PC-3 (cell line): ENCODE data around the gene VAMP7. TPM values are rescaled to one million over a fixed set of nuclear protein-coding genes. Genes with fewer than 3 reads are reported as not detected.

Experiments used
- ATAC-seq: fragments of 200-7000 bp; cut with Tn5 transposase; 2 replicates; pipeline ENCODE4 v1.9.1; 2020; ENCODE audit warnings: mild to moderate bottlenecking, moderate library complexity
- BruUV-seq: library from RNA; stranded (reverse); fragments of 400-500 nt; replicated peaks from 2 replicates; lab custom pipeline; 2021; lab: Mats Ljungman, UMichigan
- CTCF ChIA-PET: fragments of 300-600 bp; sonication (Branson Sonifier 250); formaldehyde crosslinking; loops from one replicate; lab custom pipeline; 2022; ENCODE audit warnings: antibody characterized with exemption; lab: Charles Lee
- POLR2A ChIA-PET: fragments of 300-600 bp; sonication (Branson Sonifier 250); formaldehyde crosslinking; loops from one replicate; lab custom pipeline; 2022; ENCODE audit warnings: antibody characterized with exemption; ENCODE audit not compliant: unreplicated experiment; lab: Charles Lee
- DNase-seq: peaks from one replicate; pipeline ENCODE4 v3.0.0-alpha.2; 2015
- H2AFZ ChIP-seq: fragments of 300-600 bp; sonication (generic); 2 replicates; pipeline ENCODE4 v1.6.0; 2016; ENCODE audit warnings: antibody characterized with exemption, low read length
- H3F3A ChIP-seq: fragments of 300-600 bp; sonication (generic); one replicate; pipeline ENCODE4 v1.6.0; 2017; ENCODE audit warnings: antibody characterized with exemption, low read length, control low read depth, mild to moderate bottlenecking; ENCODE audit not compliant: unreplicated experiment
- H3K27ac ChIP-seq: fragments of 300-600 bp; sonication (generic); 2 replicates; pipeline ENCODE4 v1.5.1; 2016; ENCODE audit warnings: mild to moderate bottlenecking, low read length
- H3K27me3 ChIP-seq: fragments of 300-600 bp; sonication (generic); 2 replicates; pipeline ENCODE4 v1.6.1; 2016; ENCODE audit warnings: low read length, mixed read lengths
- H3K36me3 ChIP-seq: fragments of 300-600 bp; sonication (generic); 2 replicates; pipeline ENCODE4 v1.6.1; 2016; ENCODE audit warnings: low read depth, mixed run types, low read length, mixed read lengths
- H3K4me1 ChIP-seq: fragments of 300-600 bp; sonication (generic); 2 replicates; pipeline ENCODE4 v1.5.1; 2016; ENCODE audit warnings: low read length; ENCODE audit not compliant: insufficient read depth
- H3K4me2 ChIP-seq: fragments of 300-600 bp; sonication (generic); 2 replicates; pipeline ENCODE4 v1.6.0; 2016; ENCODE audit warnings: low read length
- H3K4me3 ChIP-seq: fragments of 300-600 bp; sonication (generic); 2 replicates; pipeline ENCODE4 v1.5.1; 2016; ENCODE audit warnings: mild to moderate bottlenecking, low read length, mixed read lengths
- H3K79me2 ChIP-seq: fragments of 300-600 bp; sonication (generic); 2 replicates; pipeline ENCODE4 v1.6.1; 2017; ENCODE audit warnings: low read length, mixed read lengths
- H3K9ac ChIP-seq: fragments of 300-600 bp; sonication (generic); 2 replicates; pipeline ENCODE4 v1.6.0; 2016; ENCODE audit warnings: mild to moderate bottlenecking, low read length
- H3K9me2 ChIP-seq: fragments of 300-600 bp; sonication (generic); replicated peaks from 2 replicates; pipeline ENCODE4 v1.6.1; 2016; ENCODE audit warnings: mixed run types, low read length, mixed read lengths
- H3K9me3 ChIP-seq: fragments of 300-600 bp; sonication (generic); 2 replicates; pipeline ENCODE4 v1.6.1; 2016; ENCODE audit warnings: low read length, mixed read lengths
- H4K20me1 ChIP-seq: fragments of 300-600 bp; sonication (generic); 2 replicates; pipeline ENCODE4 v1.6.1; 2016; ENCODE audit warnings: low read length, mixed read lengths
- EZH2 ChIP-seq: fragments of 300-600 bp; sonication (generic); IDR thresholded peaks from one replicate; pipeline ENCODE4 v1.6.1; 2017; ENCODE audit warnings: antibody characterized with exemption, mild to moderate bottlenecking, low read length; ENCODE audit not compliant: unreplicated experiment
- EZH2phosphoT487 ChIP-seq: fragments of 300-600 bp; sonication (generic); IDR thresholded peaks from 2 replicates; pipeline ENCODE4 v1.6.1; 2018; ENCODE audit warnings: mild to moderate bottlenecking, antibody characterized with exemption, low read length, borderline replicate concordance
- intact Hi-C: fragments of 100-400 bp; cut with micrococcal nuclease; formaldehyde crosslinking; loops from 2 replicates; pipeline ENCODE4 v1.9.0; 2023
- total RNA-seq: library from RNA; depleted of rRNA; stranded (reverse); fragments of >200 nt; gene quantifications from 2 replicates; pipeline ENCODE4 v1.2.3, GENCODE V29; 2014
- TF ChIP-seq, protein P1 (sequence below): fragments of 300-600 bp; sonication (generic); conservative IDR thresholded peaks from 2 replicates; pipeline ENCODE4 v1.5.1; 2017; ENCODE audit warnings: antibody characterized with exemption, low read depth, mild to moderate bottlenecking, low read length

VAMP7 gene
- total RNA-seq, 1 experiment from 2014 or later: 37.5 TPM

DNA sequence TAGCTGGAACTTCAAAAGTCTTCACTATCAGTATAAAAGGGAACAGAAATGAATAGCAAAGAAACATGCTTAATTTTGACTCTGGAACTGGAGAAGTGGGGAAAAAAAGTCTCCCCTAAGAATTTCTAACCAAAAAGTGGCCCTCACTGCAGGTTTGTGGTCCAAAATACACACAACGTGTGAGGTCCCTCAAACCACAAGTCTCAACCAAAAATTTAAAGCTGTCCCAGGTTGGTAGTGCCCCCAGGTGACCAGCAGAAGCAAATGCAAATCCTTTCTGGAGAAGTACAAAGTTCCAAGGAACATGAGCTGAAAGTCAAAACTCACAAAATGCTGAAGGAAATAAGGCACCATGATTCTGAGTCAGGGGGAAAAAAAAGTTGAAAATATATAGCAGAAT, 23.6 kb upstream of the VAMP7 start:
- H4K20me1 ChIP-seq: no peaks in the 10 kb centered on the region
- ChIA-PET CTCF (no interaction called here), POLR2A (no interaction called here)
- H3K4me3 ChIP-seq: no peak overlapping the region
- no peaks in the 10 kb centered on the region for H3K9me3 ChIP-seq
- no peaks in the 10 kb centered on the region for H3K4me1 ChIP-seq
- H3K4me2 ChIP-seq: no peak overlapping the region
- no peak for TF ChIP-seq EZH2phosphoT487
- TF ChIP-seq, protein P1, sequence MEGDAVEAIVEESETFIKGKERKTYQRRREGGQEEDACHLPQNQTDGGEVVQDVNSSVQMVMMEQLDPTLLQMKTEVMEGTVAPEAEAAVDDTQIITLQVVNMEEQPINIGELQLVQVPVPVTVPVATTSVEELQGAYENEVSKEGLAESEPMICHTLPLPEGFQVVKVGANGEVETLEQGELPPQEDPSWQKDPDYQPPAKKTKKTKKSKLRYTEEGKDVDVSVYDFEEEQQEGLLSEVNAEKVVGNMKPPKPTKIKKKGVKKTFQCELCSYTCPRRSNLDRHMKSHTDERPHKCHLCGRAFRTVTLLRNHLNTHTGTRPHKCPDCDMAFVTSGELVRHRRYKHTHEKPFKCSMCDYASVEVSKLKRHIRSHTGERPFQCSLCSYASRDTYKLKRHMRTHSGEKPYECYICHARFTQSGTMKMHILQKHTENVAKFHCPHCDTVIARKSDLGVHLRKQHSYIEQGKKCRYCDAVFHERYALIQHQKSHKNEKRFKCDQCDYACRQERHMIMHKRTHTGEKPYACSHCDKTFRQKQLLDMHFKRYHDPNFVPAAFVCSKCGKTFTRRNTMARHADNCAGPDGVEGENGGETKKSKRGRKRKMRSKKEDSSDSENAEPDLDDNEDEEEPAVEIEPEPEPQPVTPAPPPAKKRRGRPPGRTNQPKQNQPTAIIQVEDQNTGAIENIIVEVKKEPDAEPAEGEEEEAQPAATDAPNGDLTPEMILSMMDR: peak; percentile 59
- H3K9ac ChIP-seq: no peak overlapping the region
- no peaks in the 10 kb centered on the region for H3K79me2 ChIP-seq
- intact Hi-C loops: no loop called here
- H3F3A ChIP-seq: no peaks in the 10 kb centered on the region
- DNase-seq: peak; percentile 20
- H3K27me3 ChIP-seq: no peaks in the 10 kb centered on the region
- H2AFZ ChIP-seq: no peak overlapping the region
- no peaks in the 10 kb centered on the region for H3K9me2 ChIP-seq
- no peak overlapping the region for H3K27ac ChIP-seq
- no peaks in the 10 kb centered on the region for H3K36me3 ChIP-seq
- no TSS peak for BruUV-seq
- ATAC-seq: no peak

DNA sequence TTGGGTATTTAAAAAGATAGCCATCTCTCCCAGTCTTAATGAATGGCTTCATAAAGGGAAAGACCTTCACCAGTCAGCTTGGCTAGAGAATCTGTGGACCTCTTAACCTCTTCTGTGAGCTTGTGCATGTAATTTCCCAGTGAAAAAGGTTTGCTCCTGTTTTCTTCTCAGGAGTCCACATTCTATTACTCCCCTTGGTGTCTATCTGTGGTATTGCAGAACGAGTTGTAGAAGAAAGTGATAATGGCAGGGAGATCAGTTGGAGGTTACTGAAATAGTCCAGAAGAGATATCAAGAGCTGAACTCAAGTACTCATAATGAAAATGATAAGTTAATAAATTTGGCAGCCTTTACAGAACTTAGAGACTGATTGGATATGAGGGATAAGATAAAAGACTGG, 16.5 kb upstream of the VAMP7 start:
- ATAC-seq (no peak), DNase-seq (peak; percentile 31)
- Histone ChIP-seq H3K9me3 (no peaks in the 10 kb centered on the region), H3F3A (no peaks in the 10 kb centered on the region), H3K9me2 (no peaks in the 10 kb centered on the region), H3K36me3 (no peaks in the 10 kb centered on the region), H3K9ac (no peak overlapping the region), H3K4me2 (no peak overlapping the region), H3K4me1 (no peaks in the 10 kb centered on the region), H3K27me3 (no peaks in the 10 kb centered on the region), H3K4me3 (no peak overlapping the region), H2AFZ (no peak overlapping the region), H3K79me2 (no peaks in the 10 kb centered on the region), H3K27ac (no peak overlapping the region), H4K20me1 (no peaks in the 10 kb centered on the region)
- CTCF ChIA-PET: no interaction called here
- POLR2A ChIA-PET: no interaction called here
- no TSS peak for BruUV-seq
- intact Hi-C loops: loop anchor here (2.0 kb wide), 1 partner anchor 946 kb away; no protein-coding TSS in a partner anchor
- TF ChIP-seq EZH2phosphoT487: no peak
- TF ChIP-seq, protein P1: peak; percentile 44; the same call in 1 of the 2 replicates

DNA sequence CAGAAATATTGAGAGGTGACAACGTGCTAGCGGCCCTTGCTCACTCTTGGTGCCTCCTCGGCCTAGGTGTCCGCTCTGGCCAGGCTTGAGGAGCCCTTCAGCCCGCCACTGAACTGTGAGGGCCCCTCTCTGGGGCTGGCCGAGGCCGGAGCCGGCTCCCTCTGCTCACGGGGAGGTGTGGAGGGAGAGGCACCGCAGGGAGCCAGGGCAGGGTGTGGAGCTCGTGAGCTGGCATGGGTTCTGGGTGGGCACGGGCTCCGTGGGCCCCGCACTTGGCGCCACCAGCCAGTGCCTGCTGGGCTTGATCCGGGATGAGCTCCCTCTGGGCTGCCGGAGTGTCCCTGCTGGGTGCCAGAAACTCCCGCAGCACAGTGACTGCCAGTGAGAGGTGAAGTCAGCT, 16.0 kb upstream of the VAMP7 start:
- CTCF ChIA-PET: no interaction called here
- ATAC-seq (no peak), DNase-seq (no peak)
- Histone ChIP-seq H3K9me3 (no peaks in the 10 kb centered on the region), H3K4me1 (no peaks in the 10 kb centered on the region), H4K20me1 (no peaks in the 10 kb centered on the region), H3K4me2 (no peak overlapping the region), H3K79me2 (no peaks in the 10 kb centered on the region), H3F3A (no peaks in the 10 kb centered on the region), H3K36me3 (no peaks in the 10 kb centered on the region), H3K27me3 (no peaks in the 10 kb centered on the region), H3K9ac (no peak overlapping the region), H3K9me2 (no peaks in the 10 kb centered on the region), H2AFZ (no peak overlapping the region), H3K27ac (no peak overlapping the region), H3K4me3 (no peak overlapping the region)
- TF ChIP-seq, protein P1: no peak
- TF ChIP-seq EZH2phosphoT487 (no peak), EZH2 (no peak)
- BruUV-seq: no TSS peak
- intact Hi-C loops: loop anchor here (2.0 kb wide), 1 partner anchor 946 kb away; no protein-coding TSS in a partner anchor
- POLR2A ChIA-PET: no interaction called here
